HG03575 (cell line): ENCODE results near the gene FBXL17.

Source experiments
- ATAC-seq: cut with Tn5 transposase; IDR thresholded peaks from one replicate; pipeline ENCODE4 v1.9.1; 2021; ENCODE audit not compliant: unreplicated experiment, insufficient number of reproducible peaks, low FRiP score; ENCODE audit errors: extremely low read depth

FBXL17 gene

DNA sequence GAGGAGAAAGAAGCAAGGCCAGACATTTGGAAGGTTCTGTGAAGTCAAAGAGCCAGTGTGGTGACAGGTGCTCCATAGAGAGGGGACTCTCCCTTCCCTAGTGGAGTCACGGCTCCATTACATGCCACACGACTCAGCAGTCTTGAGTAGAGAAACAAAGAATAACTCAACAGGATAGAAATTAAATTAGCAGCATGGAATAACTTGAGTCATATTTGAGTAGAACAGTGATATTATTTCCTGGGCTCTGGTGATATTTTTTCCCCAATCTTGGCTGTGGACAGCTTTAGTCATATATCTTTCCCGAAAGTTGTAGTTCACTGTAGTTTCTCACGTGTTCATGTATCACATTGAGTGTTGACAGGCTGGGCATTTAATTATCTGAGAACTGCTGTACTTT, 561.5 kb downstream of the FBXL17 start:
- ATAC-seq = no peak

DNA sequence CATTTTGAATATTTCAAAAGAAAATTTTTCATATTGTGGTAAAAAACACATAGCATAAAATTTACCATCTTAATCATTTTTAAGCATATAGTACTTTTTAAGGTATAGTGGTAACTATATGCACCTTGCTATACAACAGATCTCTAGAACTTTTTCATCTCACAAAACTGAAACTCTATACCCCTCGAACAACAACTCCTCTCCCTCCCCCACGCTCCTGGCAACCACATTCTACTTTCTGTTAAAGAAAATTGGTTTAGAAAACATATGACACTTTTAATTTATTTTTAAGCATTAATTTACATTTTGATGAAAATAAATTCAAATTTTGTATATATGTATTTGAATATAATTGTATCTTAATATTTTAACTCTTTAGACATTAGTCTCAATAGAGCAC, 563.9 kb downstream of the FBXL17 start:
- ATAC-seq = no peak

DNA sequence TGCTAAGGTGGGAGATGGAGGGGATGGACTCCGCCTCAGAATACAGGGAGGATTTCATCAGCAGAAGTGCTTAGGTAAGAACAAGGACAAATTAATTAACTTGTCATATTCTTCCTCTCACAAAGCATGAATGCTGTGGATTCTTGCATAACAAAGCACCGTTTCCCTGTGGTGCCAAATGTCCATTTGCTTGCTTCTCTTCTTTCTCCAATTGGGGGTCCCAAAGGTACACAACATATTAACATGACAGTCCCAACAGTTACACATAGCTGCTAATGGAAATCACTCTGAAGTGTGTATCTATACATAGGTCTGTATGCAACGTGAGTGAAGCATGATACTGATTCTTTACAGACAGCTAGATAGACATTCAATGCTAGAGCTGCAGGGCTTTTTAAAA, 564.5 kb downstream of the FBXL17 start:
- ATAC-seq = no peak

DNA sequence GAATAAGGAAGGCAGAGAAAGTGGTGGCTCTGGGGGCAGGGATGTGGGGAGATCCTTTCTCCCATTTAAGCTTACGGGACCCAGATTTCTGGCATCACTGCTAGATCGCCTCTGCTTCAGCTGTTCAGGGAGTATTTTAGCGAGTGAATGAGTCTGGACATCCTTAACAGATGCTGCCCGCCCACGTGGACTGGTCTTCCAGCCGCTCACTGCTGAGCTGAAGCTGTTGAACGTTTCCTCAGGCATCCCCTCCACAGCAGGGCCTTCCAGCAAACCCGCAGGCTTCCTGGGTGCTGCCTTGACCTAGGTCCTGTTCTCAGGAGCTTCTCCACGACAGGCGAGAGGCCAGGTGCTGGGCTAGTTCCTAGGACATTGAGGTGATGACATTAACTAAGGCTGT, 566.8 kb downstream of the FBXL17 start:
- ATAC-seq = no peak

DNA sequence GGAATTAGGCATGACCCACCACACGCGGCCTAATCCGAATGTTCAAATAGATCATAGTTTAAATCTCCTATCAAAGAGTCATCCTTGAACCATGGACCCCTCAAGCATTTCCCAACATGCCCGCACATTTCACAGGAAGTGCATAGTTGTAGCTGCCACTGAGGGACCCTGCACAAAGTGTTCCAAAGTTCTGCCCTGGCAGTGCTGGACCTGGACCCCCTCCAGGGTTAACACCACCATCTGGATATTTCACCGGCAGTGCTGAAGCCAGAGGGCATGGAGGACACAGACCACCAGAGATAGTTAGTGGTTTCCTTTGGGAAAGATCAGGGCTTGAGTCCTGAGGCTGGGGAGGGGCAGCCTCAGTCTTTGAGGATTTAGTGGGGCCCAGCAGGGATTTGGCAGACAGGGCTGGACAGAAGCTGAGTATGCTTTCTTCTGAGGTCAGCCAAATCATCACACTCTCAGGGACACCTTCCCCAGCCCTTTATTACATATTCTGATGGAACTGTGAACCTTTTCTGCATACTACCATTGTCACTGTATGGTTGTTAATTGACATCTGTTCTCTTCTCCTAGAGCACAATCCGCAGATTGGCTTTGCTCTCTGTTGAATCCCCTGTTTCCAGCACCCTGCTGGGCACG, 567.6 kb downstream of the FBXL17 start:
- no peak for ATAC-seq

DNA sequence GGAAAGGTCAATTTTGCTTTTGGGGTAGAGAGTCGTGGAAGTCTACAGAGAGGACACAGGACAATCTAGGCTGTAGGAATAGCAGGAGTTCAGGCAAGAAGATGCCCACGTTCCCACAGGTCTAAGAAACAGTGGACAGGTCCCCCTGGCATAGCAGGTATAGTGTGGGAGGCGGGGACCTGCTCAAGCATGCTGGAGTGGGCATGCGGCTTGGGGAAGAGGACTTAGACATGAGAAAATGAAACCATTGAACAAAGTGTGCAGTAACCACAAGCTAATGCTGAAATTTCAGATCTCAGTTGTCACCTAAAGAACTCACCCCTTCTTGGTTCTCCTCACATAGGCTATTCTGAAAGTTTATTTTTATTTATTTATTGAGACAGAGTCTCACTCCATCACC, 568.3 kb downstream of the FBXL17 start:
- peak; percentile 78 for ATAC-seq

DNA sequence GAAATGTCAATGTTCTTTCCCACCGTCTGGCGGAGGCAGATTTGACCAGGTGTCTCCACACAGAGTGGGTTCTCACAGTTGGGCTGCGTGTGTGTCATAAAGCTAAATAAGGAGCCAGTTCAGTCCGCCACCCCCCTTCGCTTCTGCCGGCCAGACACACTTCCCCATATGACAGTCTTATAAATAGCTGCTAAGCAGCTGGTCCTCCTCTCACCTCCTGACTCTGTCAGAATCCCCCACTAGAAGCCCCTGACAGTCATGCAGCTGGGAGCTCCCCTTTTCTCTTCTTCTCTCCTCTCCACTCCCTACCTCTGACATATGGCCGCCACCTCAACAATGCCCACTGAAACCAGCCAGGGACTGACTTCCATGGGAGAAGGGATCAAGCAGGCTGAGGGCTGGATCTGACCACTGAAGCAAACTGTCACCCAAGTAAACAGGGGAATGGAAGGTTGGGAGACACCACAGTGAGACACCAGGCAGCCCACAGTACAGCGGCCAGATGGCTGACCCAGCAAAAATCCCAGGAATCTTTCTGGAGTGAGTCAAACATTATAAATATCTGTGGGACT, 569.2 kb downstream of the FBXL17 start:
- ATAC-seq = peak; percentile 68

DNA sequence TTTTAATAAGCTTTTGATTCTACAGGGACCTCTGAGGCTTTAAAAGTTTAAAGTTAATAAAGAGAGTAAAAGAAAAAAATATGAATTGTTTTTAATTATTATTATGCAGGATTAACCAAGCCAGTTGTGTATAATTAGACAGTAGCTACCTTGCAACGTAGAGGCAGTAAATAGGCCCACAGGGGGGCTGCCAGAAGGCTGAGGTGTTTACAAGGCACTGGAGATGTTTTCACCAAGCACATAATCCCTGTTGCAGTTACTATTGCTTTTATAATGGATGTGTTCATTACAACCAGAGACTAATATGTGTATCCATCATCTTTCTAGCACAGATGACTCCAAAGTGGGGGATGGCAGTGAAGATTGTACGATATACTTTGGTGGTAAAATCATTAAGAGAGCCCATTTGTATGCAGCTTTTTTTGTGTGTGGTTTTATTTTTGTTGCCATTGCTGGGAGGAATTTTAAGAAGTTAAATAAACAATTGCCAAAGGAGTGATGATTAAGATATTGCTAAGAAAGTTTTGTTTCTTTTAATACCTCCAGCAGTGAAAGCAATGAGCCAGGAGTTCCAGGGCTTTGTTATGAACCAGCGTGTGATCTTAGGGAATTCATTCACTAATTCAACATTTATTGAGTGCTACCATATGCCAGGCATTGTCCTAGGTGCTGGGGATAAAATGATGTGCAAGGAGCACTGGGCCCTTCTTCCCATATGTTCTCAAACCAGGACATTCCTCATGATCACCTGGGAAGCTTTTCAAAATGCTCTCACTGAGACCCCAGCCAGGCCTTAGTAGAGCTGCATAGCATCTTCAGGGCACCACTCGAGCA, 572.5 kb downstream of the FBXL17 start:
- no peak for ATAC-seq
